Stomach (tissue), 9 donors: ENCODE measurements around the gene GUCY1A2. TPM values are rescaled to one million over a fixed set of nuclear protein-coding genes. Genes with fewer than 3 reads are reported as not detected.

Experiments used
- DNase-seq, 2 donors: peaks; one replicate each; pipeline versions ENCODE4 v3.0.0 to v3.0.0-alpha.2; 2013 to 2019
- H3K27ac ChIP-seq, 5 donors: fragments of 200-600 bp in 4 of 5; sonication (generic) in 4 of 5; one replicate each; pipeline ENCODE4 v1.5.1; 2013 to 2019; ENCODE audit warnings: mild to moderate bottlenecking in 1 of 5, moderate library complexity in 1 of 5
- H3K27me3 ChIP-seq, 3 donors: fragments of 200-600 bp; sonication (generic); one replicate each; pipeline ENCODE4 v1.5.1; 2017 to 2019; ENCODE audit warnings: mixed run types in 1 of 3
- H3K36me3 ChIP-seq, 4 donors: fragments of 200-600 bp; sonication (generic); 1 replicate in 3 of 4; 2 replicates in 1 of 4; pipeline ENCODE4 v1.5.1; 2016 to 2019
- H3K4me1 ChIP-seq, 4 donors: fragments of 200-600 bp; sonication (generic); one replicate each; pipeline ENCODE4 v1.5.1; 2016 to 2019
- H3K4me3 ChIP-seq, 4 donors: fragments of 200-600 bp; sonication (generic) in 3 of 4; one replicate each; pipeline ENCODE4 v1.5.1; 2016 to 2019; ENCODE audit warnings: mild to moderate bottlenecking in 1 of 4
- H3K9me3 ChIP-seq, 4 donors: fragments of 200-600 bp; sonication (generic); one replicate each; pipeline ENCODE4 v1.5.1; 2016 to 2019
- EP300 ChIP-seq: sonication (generic); formaldehyde crosslinking; IDR thresholded peaks from one replicate; pipeline ENCODE4 v1.6.1; 2017; ENCODE audit warnings: antibody characterized with exemption
- POLR2A ChIP-seq, 4 donors: fragments of 450-650 bp; IDR thresholded peaks; one replicate each; pipeline ENCODE4 v1.6.1; 2016; ENCODE audit warnings: antibody characterized with exemption in 4 of 4, control low read depth in 2 of 4, mild to moderate bottlenecking in 1 of 4, moderate library complexity in 1 of 4
- POLR2AphosphoS5 ChIP-seq, 3 donors: sonication (generic); formaldehyde crosslinking; IDR thresholded peaks; one replicate each; pipeline ENCODE4 v1.6.1; 2016; ENCODE audit warnings: antibody characterized with exemption in 3 of 3
- WGBS, 5 donors: extraction: QIAGEN DNeasy Blood & Tissue Kit in 3 of 5; methylation state at CpG; one replicate each; pipeline versions ENCODE4 v1.1.5 to v1.1.7; 2013 to 2018; 5-methylcytosine and 5-hydroxymethylcytosine counted together
- intact Hi-C: fragments of 100-400 bp; cut with DNase I; formaldehyde crosslinking; loops from one replicate; pipeline ENCODE4 v1.15.1; 2023; ENCODE audit warnings: low total_unique reads
- polyA plus RNA-seq, 3 donors: library from polyadenylated mRNA; stranded (reverse); fragments of 200-250 nt; gene quantifications; one replicate each; pipeline ENCODE4 v1.2.3, GENCODE V29; 2013
- total RNA-seq, 5 donors: library from RNA; depleted of rRNA; stranded (reverse); fragments of >200 nt; gene quantifications; one replicate each; pipeline versions ENCODE4 v1.1.0 to v1.2.3, GENCODE V29; 2014 to 2016
- TF ChIP-seq, protein P1 (sequence below), 7 experiments: fragments of 450-650 bp in 4 of 7; fragments of 200-600 bp in 3 of 7; sonication (generic) in 3 of 7; IDR thresholded peaks; one replicate each; pipeline ENCODE4 v1.5.1; 2016 to 2019; ENCODE audit warnings: antibody characterized with exemption in 7 of 7, control low read depth in 2 of 7, mild to moderate bottlenecking in 1 of 7
- donor health status: healthy with polysubstance abuse.
- donor health status: Bipolar disorder and iron deficiency.
- donor health status: healthy.

Gene GUCY1A2
- total and polyA plus RNA-seq, 8 donors, result 0.10 to 15.1 (median 4.3) TPM

DNA sequence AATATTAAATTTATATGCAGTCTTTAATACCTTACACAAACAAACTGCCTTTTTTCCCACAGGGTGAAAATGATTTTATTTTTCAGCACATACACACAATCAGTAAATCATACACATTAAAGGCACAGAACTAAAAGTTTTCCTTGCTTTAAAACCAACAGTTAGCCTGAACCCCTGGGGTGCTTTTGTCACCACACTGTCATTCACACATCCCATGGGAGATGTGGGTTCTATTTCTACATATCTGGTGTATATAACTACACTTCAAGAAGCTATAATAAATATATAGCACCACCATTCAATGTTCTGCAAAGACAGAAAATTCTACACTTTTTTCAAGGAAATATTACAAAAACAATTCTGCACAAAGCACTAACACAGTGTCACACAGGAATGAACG is 197.0 kb downstream of the GUCY1A2 start:
- Histone ChIP-seq H3K27me3 (no peaks in the 10 kb centered on the region), H3K36me3 (no peaks in the 10 kb centered on the region), H3K9me3 (no peaks in the 10 kb centered on the region), H3K27ac (no peak overlapping the region), H3K4me1 (no peaks in the 10 kb centered on the region), H3K4me3 (no peak overlapping the region)
- intact Hi-C loops, result no loop called here
- TF ChIP-seq EP300 (no peak), POLR2A (IDR thresholded peaks at IDR 0.05) (no peak), POLR2AphosphoS5 (IDR thresholded peaks at IDR 0.05) (no peak)
- TF ChIP-seq, protein P1, sequence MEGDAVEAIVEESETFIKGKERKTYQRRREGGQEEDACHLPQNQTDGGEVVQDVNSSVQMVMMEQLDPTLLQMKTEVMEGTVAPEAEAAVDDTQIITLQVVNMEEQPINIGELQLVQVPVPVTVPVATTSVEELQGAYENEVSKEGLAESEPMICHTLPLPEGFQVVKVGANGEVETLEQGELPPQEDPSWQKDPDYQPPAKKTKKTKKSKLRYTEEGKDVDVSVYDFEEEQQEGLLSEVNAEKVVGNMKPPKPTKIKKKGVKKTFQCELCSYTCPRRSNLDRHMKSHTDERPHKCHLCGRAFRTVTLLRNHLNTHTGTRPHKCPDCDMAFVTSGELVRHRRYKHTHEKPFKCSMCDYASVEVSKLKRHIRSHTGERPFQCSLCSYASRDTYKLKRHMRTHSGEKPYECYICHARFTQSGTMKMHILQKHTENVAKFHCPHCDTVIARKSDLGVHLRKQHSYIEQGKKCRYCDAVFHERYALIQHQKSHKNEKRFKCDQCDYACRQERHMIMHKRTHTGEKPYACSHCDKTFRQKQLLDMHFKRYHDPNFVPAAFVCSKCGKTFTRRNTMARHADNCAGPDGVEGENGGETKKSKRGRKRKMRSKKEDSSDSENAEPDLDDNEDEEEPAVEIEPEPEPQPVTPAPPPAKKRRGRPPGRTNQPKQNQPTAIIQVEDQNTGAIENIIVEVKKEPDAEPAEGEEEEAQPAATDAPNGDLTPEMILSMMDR (IDR thresholded peaks at IDR 0.05), result no peak
- 38 to 97% (median 75%) methylated on average over 1 of the region's 1 CpG for WGBS, 5 donors
- DNase-seq, result no peak

DNA sequence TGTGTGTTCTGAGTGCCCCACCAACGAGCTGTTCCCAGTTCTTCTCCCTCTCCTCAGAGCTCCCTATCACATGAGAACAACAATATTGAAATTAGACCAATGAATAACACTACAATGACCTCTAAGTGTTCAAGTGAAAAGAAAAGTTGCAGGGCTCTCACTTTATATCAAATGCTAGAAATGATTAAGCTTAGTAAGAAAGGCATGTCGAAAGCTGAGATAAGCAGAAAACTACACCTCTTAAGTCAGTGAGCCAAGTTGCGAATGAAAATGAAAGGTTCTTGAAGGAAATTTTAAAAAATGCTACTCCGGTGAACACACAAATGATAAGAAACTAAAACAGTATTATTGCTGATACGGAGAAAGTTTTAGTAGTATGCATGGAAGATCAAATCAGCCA is 199.8 kb downstream of the GUCY1A2 start:
- H3K27ac ChIP-seq, result no peak overlapping the region
- peak in 1 of 2 donors; percentile 6 for DNase-seq
- intact Hi-C loops, result no loop called here
- TF ChIP-seq EP300, result no peak
- TF ChIP-seq POLR2AphosphoS5 (IDR thresholded peaks at IDR 0.05), result no peak
- no peak for TF ChIP-seq POLR2A (IDR thresholded peaks at IDR 0.05)
- TF ChIP-seq, protein P1 (IDR thresholded peaks at IDR 0.05), result no peak
- H3K27me3 ChIP-seq, result no peaks in the 10 kb centered on the region
- WGBS, 5 donors, result 30 to 53% (median 37%) methylated on average over 5 of the region's 5 CpGs
- H3K9me3 ChIP-seq, result no peaks in the 10 kb centered on the region
- no peaks in the 10 kb centered on the region for H3K36me3 ChIP-seq
- H3K4me3 ChIP-seq, result no peak overlapping the region
- H3K4me1 ChIP-seq, result no peaks in the 10 kb centered on the region

DNA sequence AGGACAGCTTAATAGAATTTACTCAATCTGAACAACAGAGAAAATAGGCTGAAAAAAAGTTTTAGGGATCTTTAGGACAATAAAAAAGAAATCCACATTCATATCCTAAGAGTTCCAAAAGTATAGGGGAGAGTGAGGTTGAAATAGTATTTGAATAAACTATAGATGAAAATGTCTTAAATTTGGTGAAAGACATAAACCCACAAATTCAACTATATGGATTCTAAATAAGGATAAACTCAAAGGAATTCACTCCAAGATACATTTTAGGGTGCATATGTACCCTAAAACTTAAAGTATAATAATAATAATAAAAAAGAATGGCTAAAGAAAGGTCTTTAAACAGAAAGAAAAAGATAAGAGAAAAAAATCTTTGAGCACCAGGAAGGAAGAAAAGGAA is 203.1 kb downstream of the GUCY1A2 start:
- Histone ChIP-seq H3K36me3 (no peaks in the 10 kb centered on the region), H3K27me3 (no peaks in the 10 kb centered on the region), H3K9me3 (no peaks in the 10 kb centered on the region), H3K27ac (no peak overlapping the region), H3K4me3 (no peak overlapping the region), H3K4me1 (no peaks in the 10 kb centered on the region)
- DNase-seq, result no peak
- no peak for TF ChIP-seq POLR2AphosphoS5 (IDR thresholded peaks at IDR 0.05)
- TF ChIP-seq, protein P1 (IDR thresholded peaks at IDR 0.05), result no peak
- no peak for TF ChIP-seq EP300
- TF ChIP-seq POLR2A (IDR thresholded peaks at IDR 0.05), result no peak
- intact Hi-C loops, result no loop called here

DNA sequence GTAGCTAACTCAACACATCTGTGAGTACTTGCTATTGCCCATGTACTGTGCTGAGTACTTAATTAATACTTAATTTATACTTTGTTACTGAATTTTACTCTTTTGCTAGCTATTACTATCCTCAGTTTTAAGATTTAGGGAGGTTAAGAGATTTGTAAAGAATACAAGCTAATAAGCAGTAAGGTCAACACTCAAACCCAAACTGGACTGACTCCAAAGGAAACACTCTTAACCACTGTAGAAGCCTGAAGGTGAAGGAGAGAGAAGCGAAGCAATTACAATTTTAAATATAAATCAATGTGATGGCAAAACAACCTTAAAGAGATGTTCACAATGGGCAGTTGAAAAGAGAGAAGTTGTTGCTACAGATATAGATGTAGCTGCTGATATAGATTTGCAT is 204.5 kb downstream of the GUCY1A2 start:
- H3K9me3 ChIP-seq, result no peaks in the 10 kb centered on the region
- no peak overlapping the region for H3K4me3 ChIP-seq
- WGBS, 5 donors, result 56 to 62% (median 59%) methylated on average over 1 of the region's 1 CpG
- intact Hi-C loops, result no loop called here
- H3K4me1 ChIP-seq, result no peaks in the 10 kb centered on the region
- no peak overlapping the region for H3K27ac ChIP-seq
- no peaks in the 10 kb centered on the region for H3K27me3 ChIP-seq
- TF ChIP-seq, protein P1 (IDR thresholded peaks at IDR 0.05), result no peak
- TF ChIP-seq POLR2A (IDR thresholded peaks at IDR 0.05), result no peak
- no peak for TF ChIP-seq EP300
- H3K36me3 ChIP-seq, result no peaks in the 10 kb centered on the region
- DNase-seq, result no peak

DNA sequence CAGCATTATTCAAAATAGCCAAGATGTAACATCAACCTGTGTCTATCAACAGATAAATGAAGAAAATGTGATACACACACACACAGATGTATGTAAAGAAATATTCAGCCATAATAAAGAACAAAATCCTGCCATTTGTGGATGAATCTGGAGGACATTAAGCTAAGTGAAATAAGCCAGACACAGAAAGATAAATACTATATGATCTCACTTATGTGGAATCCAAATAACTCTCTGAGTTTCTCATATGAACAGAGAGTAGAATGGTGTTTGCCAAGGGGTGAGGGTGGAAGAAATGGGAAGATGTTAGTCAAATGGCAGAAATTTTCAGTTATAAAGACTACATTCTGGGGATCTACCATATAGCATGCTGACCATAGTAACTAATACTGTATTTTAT is 224.2 kb downstream of the GUCY1A2 start:
- DNase-seq, result peak in 1 of 2 donors; percentile 31
- intact Hi-C loops, result no loop called here
- no peaks in the 10 kb centered on the region for H3K36me3 ChIP-seq
- H3K27me3 ChIP-seq, result no peaks in the 10 kb centered on the region
- no peak overlapping the region for H3K4me3 ChIP-seq
- H3K9me3 ChIP-seq, result peaks cover 0 to 10% (median 4%) of the 10 kb centered on the region in 4 donors
- no peak overlapping the region for H3K27ac ChIP-seq
- TF ChIP-seq, protein P1 (IDR thresholded peaks at IDR 0.05), result no peak
- no peak for TF ChIP-seq POLR2AphosphoS5 (IDR thresholded peaks at IDR 0.05)
- no peak for TF ChIP-seq EP300
- H3K4me1 ChIP-seq, result no peaks in the 10 kb centered on the region
